Transverse colon (tissue), 4 donors: ENCODE results near the gene PNPLA1. TPM values are rescaled to one million over a fixed set of nuclear protein-coding genes. Genes with fewer than 3 reads are reported as not detected.

ENCODE experiments used
- DNase-seq: peaks from one replicate; pipeline ENCODE4 v3.0.0-alpha.2; 2019
- H3K27ac ChIP-seq, 4 donors: fragments of 200-600 bp; sonication (generic); 2 replicates each; pipeline ENCODE4 v1.5.1; 2016 to 2018; ENCODE audit warnings: inconsistent platforms in 4 of 4
- H3K27me3 ChIP-seq: fragments of 200-600 bp; sonication (generic); 2 replicates; pipeline ENCODE4 v1.5.1; 2017; ENCODE audit warnings: inconsistent platforms
- H3K36me3 ChIP-seq, 4 donors: fragments of 200-600 bp; sonication (generic); 2 replicates each; pipeline ENCODE4 v1.5.1; 2017 to 2019; ENCODE audit warnings: inconsistent platforms in 4 of 4
- H3K4me1 ChIP-seq, 4 donors: fragments of 200-600 bp; sonication (generic); 2 replicates each; pipeline ENCODE4 v1.5.1; 2017 to 2020; ENCODE audit warnings: inconsistent platforms in 4 of 4
- H3K4me3 ChIP-seq, 4 donors: fragments of 200-600 bp; sonication (generic); 1 replicate in 1 of 4; 2 replicates in 3 of 4; pipeline versions ENCODE4 v1.5.1 to v1.6.1; 2017 to 2019; ENCODE audit warnings: inconsistent platforms in 4 of 4
- H3K9me3 ChIP-seq, 2 donors: fragments of 200-600 bp; sonication (generic); 2 replicates each; pipeline ENCODE4 v1.5.1; 2017 to 2019; ENCODE audit warnings: inconsistent platforms in 2 of 2
- EP300 ChIP-seq: sonication (generic); formaldehyde crosslinking; IDR thresholded peaks from one replicate; pipeline ENCODE4 v1.6.1; 2017; ENCODE audit warnings: antibody characterized with exemption, low read depth
- POLR2A ChIP-seq: fragments of 450-650 bp; IDR thresholded peaks from one replicate; pipeline ENCODE4 v1.6.1; 2016; ENCODE audit warnings: antibody characterized with exemption, mild to moderate bottlenecking, moderate library complexity
- POLR2AphosphoS5 ChIP-seq, 3 donors: sonication (generic); formaldehyde crosslinking; IDR thresholded peaks; one replicate each; pipeline ENCODE4 v1.6.1; 2016; ENCODE audit warnings: antibody characterized with exemption in 3 of 3
- WGBS, 2 donors: methylation state at CpG; one replicate each; pipeline ENCODE4 v1.1.5; 2018; ENCODE audit warnings: low coverage in 1 of 2; 5-methylcytosine and 5-hydroxymethylcytosine counted together
- in situ Hi-C, 4 donors: fragments of 200-750 bp; cut with MboI; loops; one replicate each; pipeline versions ENCODE4 v1.15.0 to v1.15.1; 2017; ENCODE audit warnings: low sequenced_read_pairs in 3 of 4, low pct_ligation_motif_present in 1 of 4, low pct_unique_long_range_greater_than_20kb in 1 of 4
- intact Hi-C: fragments of 100-400 bp; cut with DNase I; formaldehyde crosslinking; loops from one replicate; pipeline ENCODE4 v1.15.1; 2023; ENCODE audit warnings: low total_unique reads
- total RNA-seq, 4 donors: library from RNA; depleted of rRNA; stranded (reverse); fragments of >200 nt; gene quantifications; one replicate each; pipeline ENCODE4 v1.1.0, GENCODE V29; 2016
- TF ChIP-seq, protein P1 (sequence below), 5 experiments: fragments of 200-600 bp in 3 of 5; fragments of 450-650 bp in 2 of 5; sonication (generic) in 3 of 5; IDR thresholded peaks; 1 replicate in 2 of 5; 2 replicates in 3 of 5; pipeline ENCODE4 v1.5.1; 2016 to 2017; ENCODE audit warnings: antibody characterized with exemption in 5 of 5, inconsistent platforms in 3 of 5, mild to moderate bottlenecking in 2 of 5, moderate library complexity in 1 of 5

Gene PNPLA1
- total RNA-seq, 4 donors from 2014 or later = 0.79 to 1.1 TPM; not detected in 2

DNA sequence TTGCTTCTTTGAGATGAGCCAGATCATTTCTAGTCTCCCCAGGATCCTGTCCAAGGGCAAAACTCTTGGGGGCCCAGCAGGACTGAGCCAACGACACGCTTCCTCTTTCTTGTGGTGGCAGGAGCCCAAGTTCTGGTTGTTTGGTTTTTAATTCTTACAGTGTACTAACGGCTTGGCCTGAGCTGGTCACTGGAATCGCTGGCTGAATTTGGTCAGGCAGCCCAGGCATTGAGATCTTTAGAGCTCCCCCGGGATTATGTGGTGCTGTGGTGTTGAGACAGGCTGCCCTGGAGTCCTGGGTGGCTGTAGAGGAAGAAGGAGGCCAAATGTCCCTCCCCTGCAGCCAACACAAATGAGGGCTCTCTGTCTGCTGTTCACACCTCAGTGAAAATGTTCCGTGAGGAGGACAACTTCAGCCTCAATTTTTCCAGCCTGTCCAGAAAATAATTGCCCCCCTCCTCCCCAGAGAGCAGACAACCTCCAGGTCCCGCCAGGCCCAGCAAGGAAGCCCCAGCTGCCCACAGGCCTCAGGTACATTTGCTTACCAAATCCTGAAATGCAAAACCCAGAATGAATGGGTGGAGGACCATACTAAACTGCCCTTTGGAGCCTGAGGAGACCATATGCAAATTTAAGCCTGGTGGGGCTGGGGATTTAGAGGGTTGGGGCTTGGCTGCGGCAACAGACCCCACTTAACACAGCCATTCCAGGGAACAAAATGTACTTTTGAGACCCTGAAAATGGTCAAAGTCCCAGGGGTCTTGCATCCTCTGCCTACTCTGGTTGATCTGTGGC, 43.2 kb downstream of the PNPLA1 start:
- Histone ChIP-seq H3K9me3 (no peaks in the 10 kb centered on the region), H3K4me3 (no peak overlapping the region), H3K27ac (no peak overlapping the region), H3K4me1 (peaks cover 0 to 27% (median 3%) of the 10 kb centered on the region in 4 donors), H3K36me3 (no peaks in the 10 kb centered on the region), H3K27me3 (no peaks in the 10 kb centered on the region)
- DNase-seq = no peak
- TF ChIP-seq, protein P1, sequence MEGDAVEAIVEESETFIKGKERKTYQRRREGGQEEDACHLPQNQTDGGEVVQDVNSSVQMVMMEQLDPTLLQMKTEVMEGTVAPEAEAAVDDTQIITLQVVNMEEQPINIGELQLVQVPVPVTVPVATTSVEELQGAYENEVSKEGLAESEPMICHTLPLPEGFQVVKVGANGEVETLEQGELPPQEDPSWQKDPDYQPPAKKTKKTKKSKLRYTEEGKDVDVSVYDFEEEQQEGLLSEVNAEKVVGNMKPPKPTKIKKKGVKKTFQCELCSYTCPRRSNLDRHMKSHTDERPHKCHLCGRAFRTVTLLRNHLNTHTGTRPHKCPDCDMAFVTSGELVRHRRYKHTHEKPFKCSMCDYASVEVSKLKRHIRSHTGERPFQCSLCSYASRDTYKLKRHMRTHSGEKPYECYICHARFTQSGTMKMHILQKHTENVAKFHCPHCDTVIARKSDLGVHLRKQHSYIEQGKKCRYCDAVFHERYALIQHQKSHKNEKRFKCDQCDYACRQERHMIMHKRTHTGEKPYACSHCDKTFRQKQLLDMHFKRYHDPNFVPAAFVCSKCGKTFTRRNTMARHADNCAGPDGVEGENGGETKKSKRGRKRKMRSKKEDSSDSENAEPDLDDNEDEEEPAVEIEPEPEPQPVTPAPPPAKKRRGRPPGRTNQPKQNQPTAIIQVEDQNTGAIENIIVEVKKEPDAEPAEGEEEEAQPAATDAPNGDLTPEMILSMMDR (IDR thresholded peaks at IDR 0.05) = no peak
- no peak for TF ChIP-seq POLR2A
- TF ChIP-seq POLR2AphosphoS5 (IDR thresholded peaks at IDR 0.05) = no peak
- no peak for TF ChIP-seq EP300
- in situ Hi-C loops = no loop called here
- WGBS, 2 donors = 62 to 100% methylated on average over 1 to 8 of the region's 8 CpGs
- intact Hi-C loops = loop anchor here (5.0 kb wide), 1 partner anchor 34 kb away; no protein-coding TSS in a partner anchor

DNA sequence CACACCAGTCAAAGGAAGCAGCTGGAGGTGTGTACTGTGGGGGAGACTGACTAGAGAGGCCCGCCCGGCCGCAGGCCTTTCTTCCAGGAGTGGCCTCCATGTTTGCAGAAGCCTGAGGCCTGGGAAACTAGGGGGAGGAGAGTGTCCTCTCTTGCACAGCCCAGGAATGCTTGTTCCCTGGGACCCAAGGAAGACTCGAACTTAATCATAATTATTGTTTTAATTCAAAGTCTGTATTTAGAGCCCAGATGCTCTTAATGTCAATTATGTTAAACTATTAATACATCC, 43.7 kb downstream of the PNPLA1 start:
- no peak overlapping the region for H3K4me3 ChIP-seq
- intact Hi-C loops (loop anchor here (5.0 kb wide), 1 partner anchor 34 kb away; no protein-coding TSS in a partner anchor), in situ Hi-C loops (no loop called here)
- DNase-seq = no peak
- WGBS, 2 donors = 92% methylated on average over 4 of the region's 4 CpGs; no CpG with 5 or more reads in 1 of the 2 donors
- H3K27me3 ChIP-seq = no peaks in the 10 kb centered on the region
- H3K36me3 ChIP-seq = no peaks in the 10 kb centered on the region
- peaks cover 3 to 32% (median 5%) of the 10 kb centered on the region in 4 donors for H3K4me1 ChIP-seq
- H3K9me3 ChIP-seq = no peaks in the 10 kb centered on the region
- no peak for TF ChIP-seq EP300
- no peak for TF ChIP-seq POLR2AphosphoS5 (IDR thresholded peaks at IDR 0.05)
- TF ChIP-seq, protein P1 (IDR thresholded peaks at IDR 0.05) = no peak
- no peak for TF ChIP-seq POLR2A
- H3K27ac ChIP-seq = no peak overlapping the region

DNA sequence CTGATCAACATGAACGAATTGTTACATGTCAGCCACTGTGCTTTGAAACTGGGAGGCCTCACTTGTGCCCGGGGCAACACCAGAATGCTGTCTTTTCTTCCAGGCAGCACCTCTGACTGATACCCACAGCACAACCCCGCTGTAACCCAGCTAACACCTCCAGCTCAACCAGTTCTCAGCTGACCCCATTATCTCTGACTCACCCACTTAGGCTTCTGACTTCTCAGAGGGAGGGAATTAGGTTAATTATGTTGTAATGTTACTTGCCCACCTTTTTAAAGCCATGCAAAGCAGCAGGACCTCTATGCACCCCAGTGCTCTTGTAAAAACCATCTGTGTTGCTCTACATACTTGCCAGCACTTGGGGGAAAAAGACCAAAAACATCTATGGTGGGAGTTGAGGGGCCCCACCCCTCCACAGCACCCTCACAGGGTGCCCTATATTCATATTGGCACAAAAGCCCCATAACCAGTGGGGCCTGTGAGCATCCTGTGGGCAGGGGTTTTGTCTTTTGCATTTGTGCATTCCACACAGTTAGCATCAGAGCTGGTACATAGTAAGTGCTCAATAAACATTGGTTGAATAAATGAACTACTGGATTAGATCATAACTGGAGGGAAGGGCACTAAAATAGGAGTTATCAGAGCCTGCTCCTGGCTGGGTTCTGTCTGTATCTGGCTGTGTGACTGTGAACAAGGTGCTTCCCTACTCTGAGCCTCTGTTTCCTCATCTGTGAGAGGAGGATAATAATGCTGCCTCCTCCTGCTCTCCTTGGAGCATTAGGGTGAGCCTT, 44.6 kb downstream of the PNPLA1 start:
- Histone ChIP-seq H3K9me3 (no peaks in the 10 kb centered on the region), H3K27ac (no peak overlapping the region), H3K36me3 (no peaks in the 10 kb centered on the region), H3K27me3 (no peaks in the 10 kb centered on the region), H3K4me1 (peaks cover 4 to 39% (median 11%) of the 10 kb centered on the region in 4 donors), H3K4me3 (no peak overlapping the region)
- in situ Hi-C loops (no loop called here), intact Hi-C loops (loop anchor here (5.0 kb wide), 1 partner anchor 33 kb away; no protein-coding TSS in a partner anchor)
- 53 to 82% methylated on average over 2 to 3 of the region's 3 CpGs for WGBS, 2 donors
- TF ChIP-seq POLR2A = no peak
- no peak for TF ChIP-seq EP300
- TF ChIP-seq, protein P1 (IDR thresholded peaks at IDR 0.05) = no peak
- TF ChIP-seq POLR2AphosphoS5 (IDR thresholded peaks at IDR 0.05) = no peak
- no peak for DNase-seq

DNA sequence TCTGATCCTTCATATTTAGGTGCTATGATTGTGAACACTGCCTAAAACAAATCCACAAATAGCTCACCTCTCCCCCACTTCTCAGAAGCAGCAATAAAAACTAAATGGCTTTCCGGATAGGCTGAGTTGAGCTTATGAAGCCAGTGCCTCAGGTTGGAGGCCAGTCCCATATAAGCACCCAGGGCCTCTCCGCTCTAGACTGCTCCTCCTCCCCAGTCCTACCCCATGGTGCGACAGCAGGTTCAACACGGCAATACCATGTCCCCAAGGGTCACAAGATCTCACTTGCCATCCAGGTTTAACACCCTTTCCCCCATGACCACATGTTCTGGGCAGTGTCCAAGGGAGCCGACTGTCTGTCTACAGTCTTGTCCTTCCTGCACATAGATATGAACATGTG, 46.1 kb downstream of the PNPLA1 start:
- Histone ChIP-seq H3K9me3 (no peaks in the 10 kb centered on the region), H3K4me3 (no peak overlapping the region), H3K27ac (peak overlapping the region in 1 of 4 donors; percentile 14), H3K27me3 (no peaks in the 10 kb centered on the region), H3K4me1 (peaks cover 4 to 52% (median 24%) of the 10 kb centered on the region in 4 donors), H3K36me3 (no peaks in the 10 kb centered on the region)
- intact Hi-C loops = no loop called here
- no peak for TF ChIP-seq POLR2AphosphoS5 (IDR thresholded peaks at IDR 0.05)
- TF ChIP-seq, protein P1 (IDR thresholded peaks at IDR 0.05) = no peak
- TF ChIP-seq EP300 = no peak
- no peak for TF ChIP-seq POLR2A
- peak; percentile 35 for DNase-seq
- in situ Hi-C loops = no loop called here
- WGBS, 2 donors = 56% methylated on average over 5 of the region's 5 CpGs; no CpG with 5 or more reads in 1 of the 2 donors
